PC-9 (cell line): Measurements from ENCODE around the gene VTCN1. TPM values are rescaled to one million over a fixed set of nuclear protein-coding genes. Genes with fewer than 3 reads are reported as not detected.

Source experiments
- BruUV-seq: library from RNA; stranded (reverse); fragments of 400-500 nt; replicated peaks from 2 replicates; lab custom pipeline; 2021; lab: Mats Ljungman, UMichigan
- CTCF ChIA-PET: fragments of 300-600 bp; sonication (Branson Sonifier 250); formaldehyde crosslinking; loops from one replicate; lab custom pipeline; 2022; ENCODE audit warnings: antibody characterized with exemption; lab: Charles Lee
- POLR2A ChIA-PET: fragments of 300-600 bp; sonication (Branson Sonifier 250); formaldehyde crosslinking; loops from one replicate; lab custom pipeline; 2022; ENCODE audit warnings: antibody characterized with exemption; ENCODE audit not compliant: unreplicated experiment; lab: Charles Lee
- DNase-seq, 2 experiments: peaks; one replicate each; pipeline versions ENCODE4 v3.0.0 to v3.0.0-alpha.2; 2015 to 2022; ENCODE audit warnings: mixed read lengths in 1 of 2
- H2AFZ ChIP-seq: fragments of 200-600 bp; sonication (generic); 2 replicates; pipeline ENCODE4 v1.8.1; 2017; ENCODE audit warnings: antibody characterized with exemption
- H3F3A ChIP-seq: fragments of 200-600 bp; sonication (generic); 2 replicates; pipeline ENCODE4 v1.8.1; 2017; ENCODE audit warnings: antibody characterized with exemption, mild to moderate bottlenecking, low read depth; ENCODE audit not compliant: insufficient read depth
- H3K27ac ChIP-seq: fragments of 200-600 bp; sonication (generic); 2 replicates; pipeline ENCODE4 v1.6.1; 2016; ENCODE audit warnings: mixed run types
- H3K27me3 ChIP-seq: fragments of 200-600 bp; sonication (generic); 2 replicates; pipeline ENCODE4 v1.6.1; 2016; ENCODE audit warnings: low read depth, mixed run types; ENCODE audit not compliant: insufficient read depth
- H3K36me3 ChIP-seq: fragments of 200-600 bp; sonication (generic); 2 replicates; pipeline ENCODE4 v1.6.1; 2016; ENCODE audit warnings: low read depth, mixed run types
- H3K4me1 ChIP-seq: fragments of 200-600 bp; sonication (generic); replicated peaks from 2 replicates; pipeline ENCODE4 v1.6.1; 2016; ENCODE audit warnings: mixed run types; ENCODE audit not compliant: insufficient read depth
- H3K4me2 ChIP-seq: fragments of 200-600 bp; sonication (generic); 2 replicates; pipeline ENCODE4 v1.6.1; 2017; ENCODE audit warnings: mixed run types
- H3K4me3 ChIP-seq: fragments of 200-600 bp; sonication (generic); 2 replicates; pipeline ENCODE4 v1.6.1; 2016; ENCODE audit warnings: mixed run types
- H3K79me2 ChIP-seq: fragments of 200-600 bp; sonication (generic); 2 replicates; pipeline ENCODE4 v1.6.1; 2017; ENCODE audit warnings: low read depth, mixed run types
- H3K9me2 ChIP-seq: fragments of 200-600 bp; sonication (generic); 2 replicates; pipeline ENCODE4 v1.8.1; 2017; ENCODE audit warnings: mild to moderate bottlenecking; ENCODE audit not compliant: insufficient read depth
- H3K9me3 ChIP-seq: fragments of 200-600 bp; sonication (generic); 2 replicates; pipeline ENCODE4 v1.8.1; 2016; ENCODE audit warnings: low read depth; ENCODE audit not compliant: insufficient read depth
- H4K20me1 ChIP-seq: fragments of 200-600 bp; sonication (generic); 2 replicates; pipeline ENCODE4 v1.8.1; 2017; ENCODE audit not compliant: insufficient read depth
- CTCF ChIP-seq: fragments of 200-600 bp; sonication (generic); conservative IDR thresholded peaks from 2 replicates; pipeline ENCODE4 v1.6.1; 2017; ENCODE audit warnings: mixed run types, antibody characterized with exemption, mild to moderate bottlenecking, moderate library complexity
- EZH2 ChIP-seq: fragments of 200-600 bp; sonication (generic); IDR thresholded peaks from 2 replicates; pipeline ENCODE4 v1.8.0; 2017; ENCODE audit warnings: antibody characterized with exemption, low read depth
- intact Hi-C: fragments of 100-400 bp; cut with micrococcal nuclease; formaldehyde crosslinking; loops from one replicate; pipeline ENCODE4 v1.10.0; 2022; ENCODE audit not compliant: unreplicated experiment
- total RNA-seq: library from RNA; stranded (reverse); gene quantifications from 2 replicates; pipeline ENCODE4 v1.2.3, GENCODE V29; 2021

Gene VTCN1
- total RNA-seq, 1 experiment from 2014 or later: 5.0 TPM

- intact Hi-C loops: no loop called here
- Histone ChIP-seq H3K9me2 (no peaks in the 10 kb centered on the region), H3K27ac (no peak overlapping the region), H3K79me2 (no peaks in the 10 kb centered on the region), H3K36me3 (no peaks in the 10 kb centered on the region), H3K4me2 (no peak overlapping the region), H3K4me1 (0 out of 2 replicates have a peak, but pooled peaks cover 8% of the 10 kb centered on the region), H3K27me3 (no peaks in the 10 kb centered on the region), H2AFZ (0 out of 2 replicates have a peak overlapping the region, but pooled peaks have one; percentile 55), H3F3A (no peaks in the 10 kb centered on the region), H4K20me1 (no peaks in the 10 kb centered on the region), H3K4me3 (no peak overlapping the region), H3K9me3 (0 out of 2 replicates have a peak, but pooled peaks cover 8% of the 10 kb centered on the region)
- no TSS peak for BruUV-seq
- CTCF ChIA-PET: no interaction called here
- DNase-seq: no peak
- TF ChIP-seq EZH2 (no peak), CTCF (no peak)
- POLR2A ChIA-PET: no interaction called here
Measured at GRCh38 chr1:117188816-117189437, 21.8 kb downstream of the VTCN1 start.

DNA sequence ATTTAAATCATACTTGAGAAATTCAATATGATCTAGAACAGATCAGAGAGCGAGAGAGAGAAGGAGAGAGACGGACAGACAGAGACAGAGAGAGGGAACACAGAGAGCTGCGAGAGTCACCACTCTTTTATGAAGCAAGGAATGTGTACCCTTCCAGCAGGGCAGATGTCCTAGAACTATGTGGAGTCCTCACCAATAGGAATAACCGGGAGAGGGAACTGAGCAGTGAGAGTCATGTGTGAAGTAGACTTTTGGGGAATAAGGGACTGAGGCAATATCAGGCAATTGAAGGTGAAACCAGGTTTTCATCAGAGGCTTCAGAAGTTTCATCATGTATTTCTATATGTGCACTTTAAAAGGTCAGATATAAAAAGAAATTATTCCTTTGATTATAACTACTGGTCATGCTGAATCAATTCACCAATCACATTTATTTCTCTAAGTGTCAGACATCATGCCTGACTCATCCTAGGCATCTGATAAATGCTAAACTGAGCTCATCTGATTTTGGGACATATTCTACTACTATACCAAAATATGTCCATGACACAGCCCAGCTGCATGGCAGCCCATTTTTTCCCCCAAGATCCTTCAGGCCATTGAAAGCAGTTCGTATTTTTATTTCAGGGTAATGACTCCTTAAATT is 22.4 kb downstream of the VTCN1 start:
- Histone ChIP-seq H3K4me1 (0 out of 2 replicates have a peak, but pooled peaks cover 8% of the 10 kb centered on the region), H3K9me2 (no peaks in the 10 kb centered on the region), H3K27ac (no peak overlapping the region), H3K36me3 (no peaks in the 10 kb centered on the region), H4K20me1 (no peaks in the 10 kb centered on the region), H3K9me3 (0 out of 2 replicates have a peak, but pooled peaks cover 8% of the 10 kb centered on the region), H3K27me3 (no peaks in the 10 kb centered on the region), H3F3A (no peaks in the 10 kb centered on the region), H3K4me2 (no peak overlapping the region), H3K79me2 (no peaks in the 10 kb centered on the region), H2AFZ (no peak overlapping the region), H3K4me3 (no peak overlapping the region)
- DNase-seq: no peak
- TF ChIP-seq EZH2 (no peak), CTCF (no peak)
- intact Hi-C loops: no loop called here
- BruUV-seq: no TSS peak
- ChIA-PET POLR2A (interaction anchor here (1.0 kb wide), 1 partner anchor 33 kb away, joined by 3 read pairs; no protein-coding TSS in a partner anchor), CTCF (no interaction called here)

DNA sequence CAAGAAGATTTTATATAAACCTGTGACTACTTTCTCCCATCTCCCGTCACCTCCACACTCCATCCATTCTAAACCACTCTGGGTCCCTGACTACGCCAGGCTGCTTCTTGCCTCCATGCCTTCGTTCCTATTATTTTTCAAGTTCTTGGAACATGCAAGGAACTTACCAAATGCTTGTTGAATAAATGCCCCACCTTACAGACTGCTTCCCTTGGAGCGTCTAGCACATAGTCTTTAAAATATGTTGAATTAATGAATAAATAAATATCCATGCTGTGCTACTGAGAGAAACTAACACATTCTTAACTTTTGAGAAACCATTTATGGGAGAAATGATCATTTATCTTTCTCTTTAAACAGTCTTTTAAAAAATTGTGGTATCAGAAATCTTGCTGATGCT is 27.6 kb downstream of the VTCN1 start:
- peaks cover 13% of the 10 kb centered on the region; the same call in 1 of the 2 replicates for H3F3A ChIP-seq
- H4K20me1 ChIP-seq: no peaks in the 10 kb centered on the region
- no peak overlapping the region for H3K4me3 ChIP-seq
- TF ChIP-seq EZH2 (no peak), CTCF (no peak)
- H3K9me3 ChIP-seq: no peaks in the 10 kb centered on the region
- DNase-seq: no peak
- no peak overlapping the region for H2AFZ ChIP-seq
- intact Hi-C loops: no loop called here
- H3K4me1 ChIP-seq: peaks cover 24% of the 10 kb centered on the region
- H3K4me2 ChIP-seq: no peak overlapping the region
- H3K27me3 ChIP-seq: no peaks in the 10 kb centered on the region
- no TSS peak for BruUV-seq
- no peak overlapping the region for H3K27ac ChIP-seq
- H3K36me3 ChIP-seq: no peaks in the 10 kb centered on the region
- H3K79me2 ChIP-seq: no peaks in the 10 kb centered on the region
- no peaks in the 10 kb centered on the region for H3K9me2 ChIP-seq
- CTCF ChIA-PET: interaction anchor here (0.6 kb wide), 1 partner anchor 90 kb away, joined by 3 read pairs; no protein-coding TSS in a partner anchor
- POLR2A ChIA-PET: no interaction called here
